ENCODE results near the gene MSRB1.
A peak's percentile ranks its signal among the peaks of the same experiment; 100 is the strongest.

DNA sequence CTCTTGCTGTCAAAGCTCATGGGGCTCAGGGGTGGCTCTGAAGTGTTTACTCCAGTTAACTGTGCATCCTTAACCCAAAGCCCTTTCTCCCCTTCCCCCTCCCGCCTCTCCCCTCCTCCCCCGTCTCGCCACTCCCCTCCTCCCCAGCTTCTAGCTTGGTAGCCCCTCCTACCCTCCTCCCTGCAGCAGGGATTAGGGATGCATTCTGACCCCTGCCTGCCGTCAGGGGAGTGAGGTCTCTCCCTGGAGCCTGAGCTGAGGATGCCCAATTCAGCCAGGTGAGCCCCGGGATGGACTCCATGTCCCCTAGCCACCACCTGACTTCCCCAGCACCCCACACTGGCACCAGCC lies 26.4 kb downstream of the MSRB1 start:
- TF ChIP-seq, protein P1, sequence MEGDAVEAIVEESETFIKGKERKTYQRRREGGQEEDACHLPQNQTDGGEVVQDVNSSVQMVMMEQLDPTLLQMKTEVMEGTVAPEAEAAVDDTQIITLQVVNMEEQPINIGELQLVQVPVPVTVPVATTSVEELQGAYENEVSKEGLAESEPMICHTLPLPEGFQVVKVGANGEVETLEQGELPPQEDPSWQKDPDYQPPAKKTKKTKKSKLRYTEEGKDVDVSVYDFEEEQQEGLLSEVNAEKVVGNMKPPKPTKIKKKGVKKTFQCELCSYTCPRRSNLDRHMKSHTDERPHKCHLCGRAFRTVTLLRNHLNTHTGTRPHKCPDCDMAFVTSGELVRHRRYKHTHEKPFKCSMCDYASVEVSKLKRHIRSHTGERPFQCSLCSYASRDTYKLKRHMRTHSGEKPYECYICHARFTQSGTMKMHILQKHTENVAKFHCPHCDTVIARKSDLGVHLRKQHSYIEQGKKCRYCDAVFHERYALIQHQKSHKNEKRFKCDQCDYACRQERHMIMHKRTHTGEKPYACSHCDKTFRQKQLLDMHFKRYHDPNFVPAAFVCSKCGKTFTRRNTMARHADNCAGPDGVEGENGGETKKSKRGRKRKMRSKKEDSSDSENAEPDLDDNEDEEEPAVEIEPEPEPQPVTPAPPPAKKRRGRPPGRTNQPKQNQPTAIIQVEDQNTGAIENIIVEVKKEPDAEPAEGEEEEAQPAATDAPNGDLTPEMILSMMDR (IDR thresholded peaks at IDR 0.05; ENCODE audit: control extremely low read depth in 1 of 3, insufficient read depth in 1 of 3, low read depth in 1 of 3, low read length in 3 of 3), result peak in 1 of 3 experiments; percentile 13; a peak in 1 of 4 replicates
- TF ChIP-seq POLR2AphosphoS5 (IDR thresholded peaks at IDR 0.05; ENCODE audit: low read depth, low read length) (no peak), POLR2A (IDR thresholded peaks at IDR 0.05; ENCODE audit: control extremely low read depth in 1 of 2, low read depth in 2 of 2, low read length in 2 of 2) (no peak), EP300 (IDR thresholded peaks at IDR 0.05; ENCODE audit: borderline replicate concordance in 1 of 2, low read depth in 2 of 2, low read length in 2 of 2) (no peak), GTF2F1 (IDR thresholded peaks at IDR 0.05; ENCODE audit: borderline replicate concordance, low read depth, low read length) (no peak), HDAC2 (IDR thresholded peaks at IDR 0.05; ENCODE audit: borderline replicate concordance in 1 of 2, low read depth in 2 of 2, low read length in 2 of 2) (no peak), TEAD4 (IDR thresholded peaks at IDR 0.05; ENCODE audit: low read depth, low read length) (no peak), NRF1 (IDR thresholded peaks at IDR 0.05; ENCODE audit: low read depth, low read length) (no peak), YY1 (IDR thresholded peaks at IDR 0.05; ENCODE audit: low read depth, low read length) (no peak), BRCA1 (IDR thresholded peaks at IDR 0.05; ENCODE audit: low read depth, low read length) (no peak)
- TF ChIP-seq, protein P2, sequence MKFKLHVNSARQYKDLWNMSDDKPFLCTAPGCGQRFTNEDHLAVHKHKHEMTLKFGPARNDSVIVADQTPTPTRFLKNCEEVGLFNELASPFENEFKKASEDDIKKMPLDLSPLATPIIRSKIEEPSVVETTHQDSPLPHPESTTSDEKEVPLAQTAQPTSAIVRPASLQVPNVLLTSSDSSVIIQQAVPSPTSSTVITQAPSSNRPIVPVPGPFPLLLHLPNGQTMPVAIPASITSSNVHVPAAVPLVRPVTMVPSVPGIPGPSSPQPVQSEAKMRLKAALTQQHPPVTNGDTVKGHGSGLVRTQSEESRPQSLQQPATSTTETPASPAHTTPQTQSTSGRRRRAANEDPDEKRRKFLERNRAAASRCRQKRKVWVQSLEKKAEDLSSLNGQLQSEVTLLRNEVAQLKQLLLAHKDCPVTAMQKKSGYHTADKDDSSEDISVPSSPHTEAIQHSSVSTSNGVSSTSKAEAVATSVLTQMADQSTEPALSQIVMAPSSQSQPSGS (IDR thresholded peaks at IDR 0.05; ENCODE audit: low read length), result no peak

All from H1 (cell line).